Stomach (tissue), 4 donors: ENCODE measurements around the gene TMPRSS4.

Experiments used
- CTCF ChIP-seq, 7 experiments: fragments of 450-650 bp in 4 of 7; fragments of 200-600 bp in 3 of 7; sonication (generic) in 3 of 7; IDR thresholded peaks; one replicate each; pipeline ENCODE4 v1.5.1; 2016 to 2019; ENCODE audit warnings: antibody characterized with exemption in 7 of 7, control low read depth in 2 of 7, mild to moderate bottlenecking in 1 of 7
- POLR2A ChIP-seq, 4 donors: fragments of 450-650 bp; IDR thresholded peaks; one replicate each; pipeline ENCODE4 v1.6.1; 2016; ENCODE audit warnings: antibody characterized with exemption in 4 of 4, control low read depth in 2 of 4, mild to moderate bottlenecking in 1 of 4, moderate library complexity in 1 of 4

GRCh38 chr11:118068206-118068944, 8.5 kb upstream of the TMPRSS4 start:
- no peak for TF ChIP-seq POLR2A (IDR thresholded peaks at IDR 0.05)
- TF ChIP-seq CTCF (IDR thresholded peaks at IDR 0.05), result no peak
